Upper lobe of left lung (tissue), 4 donors: Measurements from ENCODE around the gene MBNL2.

Experiments used
- CTCF ChIP-seq, 6 experiments: fragments of 450-650 bp in 4 of 6; fragments of 200-600 bp in 2 of 6; sonication (generic) in 2 of 6; IDR thresholded peaks; one replicate each; pipeline ENCODE4 v1.5.1; 2016 to 2019; ENCODE audit warnings: antibody characterized with exemption in 6 of 6
- EP300 ChIP-seq, 4 donors: sonication (generic); formaldehyde crosslinking; IDR thresholded peaks; one replicate each; pipeline ENCODE4 v1.5.1; 2017; ENCODE audit warnings: antibody characterized with exemption in 4 of 4, control low read depth in 2 of 4
- POLR2A ChIP-seq, 4 donors: fragments of 450-650 bp; IDR thresholded peaks; one replicate each; pipeline ENCODE4 v1.5.1; 2016 to 2017; ENCODE audit warnings: antibody characterized with exemption in 4 of 4, mild to moderate bottlenecking in 2 of 4
- POLR2AphosphoS5 ChIP-seq, 2 donors: sonication (generic); formaldehyde crosslinking; IDR thresholded peaks; one replicate each; pipeline ENCODE4 v1.5.1; 2017; ENCODE audit warnings: antibody characterized with exemption in 2 of 2

GRCh38 chr13:97285221-97285955, 63.3 kb downstream of the MBNL2 start:
- no peak for TF ChIP-seq CTCF (IDR thresholded peaks at IDR 0.05)
- TF ChIP-seq POLR2AphosphoS5 (IDR thresholded peaks at IDR 0.05), result no peak
- no peak for TF ChIP-seq POLR2A (IDR thresholded peaks at IDR 0.05)
- no peak for TF ChIP-seq EP300 (IDR thresholded peaks at IDR 0.05)
